Measurements from ENCODE around the gene ZP1. TPM values are rescaled to one million over a fixed set of nuclear protein-coding genes. Genes with fewer than 3 reads are reported as not detected.
"Not testable (repeated sequence)": the region's sequence is repeated elsewhere in the genome, so short reads cannot be mapped to it uniquely, and the experiment has no call there.

ZP1 gene, protein sequence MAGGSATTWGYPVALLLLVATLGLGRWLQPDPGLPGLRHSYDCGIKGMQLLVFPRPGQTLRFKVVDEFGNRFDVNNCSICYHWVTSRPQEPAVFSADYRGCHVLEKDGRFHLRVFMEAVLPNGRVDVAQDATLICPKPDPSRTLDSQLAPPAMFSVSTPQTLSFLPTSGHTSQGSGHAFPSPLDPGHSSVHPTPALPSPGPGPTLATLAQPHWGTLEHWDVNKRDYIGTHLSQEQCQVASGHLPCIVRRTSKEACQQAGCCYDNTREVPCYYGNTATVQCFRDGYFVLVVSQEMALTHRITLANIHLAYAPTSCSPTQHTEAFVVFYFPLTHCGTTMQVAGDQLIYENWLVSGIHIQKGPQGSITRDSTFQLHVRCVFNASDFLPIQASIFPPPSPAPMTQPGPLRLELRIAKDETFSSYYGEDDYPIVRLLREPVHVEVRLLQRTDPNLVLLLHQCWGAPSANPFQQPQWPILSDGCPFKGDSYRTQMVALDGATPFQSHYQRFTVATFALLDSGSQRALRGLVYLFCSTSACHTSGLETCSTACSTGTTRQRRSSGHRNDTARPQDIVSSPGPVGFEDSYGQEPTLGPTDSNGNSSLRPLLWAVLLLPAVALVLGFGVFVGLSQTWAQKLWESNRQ
- total RNA-seq (not detected), polyA plus RNA-seq (0.35 TPM)

DNA sequence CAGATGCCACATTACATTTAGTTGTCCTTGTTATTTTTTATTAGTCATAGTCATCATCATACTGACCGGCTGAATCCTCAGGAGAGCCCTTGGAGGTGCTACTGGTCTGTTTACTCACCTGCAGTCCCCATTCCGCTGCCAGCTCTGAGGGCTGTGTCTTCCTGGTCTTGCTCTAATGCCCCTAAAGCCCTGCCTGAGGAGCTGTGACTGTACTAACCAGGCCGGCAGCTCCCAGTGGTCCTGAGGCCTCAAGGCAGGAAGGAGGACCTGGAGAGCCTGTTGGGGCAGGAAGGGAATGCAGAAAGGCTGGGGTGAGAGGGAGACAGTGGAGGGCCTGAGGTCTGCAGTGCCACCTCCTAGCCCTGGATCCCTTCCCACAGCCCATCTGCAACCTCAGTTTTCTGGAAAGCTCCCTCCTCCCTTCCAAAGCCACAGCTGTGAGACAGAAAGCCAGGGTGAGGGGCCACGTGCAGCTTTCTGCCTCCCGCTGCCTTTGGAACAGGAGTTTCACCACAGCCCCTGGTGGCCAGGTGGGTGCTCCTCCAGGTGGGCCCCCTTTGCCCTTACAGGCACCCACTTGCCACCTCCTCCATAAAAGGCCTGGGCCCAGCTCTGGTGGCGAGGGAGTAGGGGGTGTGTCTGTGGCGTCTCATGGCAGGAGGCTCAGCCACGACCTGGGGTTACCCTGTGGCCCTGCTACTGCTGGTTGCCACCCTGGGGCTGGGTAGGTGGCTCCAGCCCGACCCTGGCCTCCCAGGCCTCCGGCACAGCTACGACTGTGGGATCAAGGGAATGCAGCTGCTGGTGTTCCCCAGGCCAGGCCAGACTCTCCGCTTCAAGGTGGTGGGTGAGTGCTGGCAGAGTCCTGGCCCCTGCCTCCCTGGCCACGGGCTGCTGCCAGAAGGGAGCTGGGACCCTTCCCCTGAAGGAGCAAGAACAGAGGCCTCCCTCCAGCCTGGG lies at the start of gene ZP1:
TSS of gene ZP1 (plus strand) at position 632 of the 960 bp plus-strand sequence. CDS start at position 652, 20 bp downstream.
- DNase-seq (ENCODE audit: extremely low spot score): no peak
- H3K4me1 ChIP-seq (ENCODE audit: insufficient read depth): no peaks in the 10 kb centered on the region
- 63% methylated on average over 13 of the region's 13 CpGs for WGBS
- H3K27ac ChIP-seq (ENCODE audit: low read depth): no peak within 1 kb of the TSS
- no peak within 1 kb of the TSS for H3K4me3 ChIP-seq (ENCODE audit: low read depth, low read length)
- no peaks in the 10 kb centered on the region for H3K36me3 ChIP-seq (ENCODE audit: insufficient read depth)

DNA sequence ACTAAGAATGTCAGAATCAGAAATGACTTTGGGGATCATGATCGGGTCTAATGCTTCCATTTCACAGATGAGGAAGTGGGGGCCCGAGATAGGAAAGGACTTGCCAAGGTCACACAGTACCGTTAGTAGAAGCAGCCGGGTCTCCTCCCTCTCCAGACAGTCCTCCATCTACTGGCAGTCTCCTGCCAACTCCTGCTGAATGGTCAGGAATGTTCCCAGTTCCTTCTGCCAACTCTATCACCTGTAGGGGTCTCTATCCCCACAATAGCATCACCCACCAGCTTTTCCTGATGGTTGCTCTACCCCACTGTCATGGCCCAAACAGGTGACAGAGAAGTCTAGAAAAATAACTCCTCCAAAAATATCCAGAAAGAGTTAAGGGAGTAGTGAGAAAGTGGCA lies 49.3 kb upstream of the ZP1 start:
- DNase-seq (ENCODE audit: extremely low spot score): no peak
- Histone ChIP-seq H3K27ac (ENCODE audit: low read depth) (no peak overlapping the region), H3K4me1 (ENCODE audit: insufficient read depth) (no peaks in the 10 kb centered on the region), H3K4me3 (ENCODE audit: low read depth, low read length) (no peak overlapping the region), H3K36me3 (ENCODE audit: insufficient read depth) (no peaks in the 10 kb centered on the region)
- 79% methylated on average over 4 of the region's 4 CpGs for WGBS

DNA sequence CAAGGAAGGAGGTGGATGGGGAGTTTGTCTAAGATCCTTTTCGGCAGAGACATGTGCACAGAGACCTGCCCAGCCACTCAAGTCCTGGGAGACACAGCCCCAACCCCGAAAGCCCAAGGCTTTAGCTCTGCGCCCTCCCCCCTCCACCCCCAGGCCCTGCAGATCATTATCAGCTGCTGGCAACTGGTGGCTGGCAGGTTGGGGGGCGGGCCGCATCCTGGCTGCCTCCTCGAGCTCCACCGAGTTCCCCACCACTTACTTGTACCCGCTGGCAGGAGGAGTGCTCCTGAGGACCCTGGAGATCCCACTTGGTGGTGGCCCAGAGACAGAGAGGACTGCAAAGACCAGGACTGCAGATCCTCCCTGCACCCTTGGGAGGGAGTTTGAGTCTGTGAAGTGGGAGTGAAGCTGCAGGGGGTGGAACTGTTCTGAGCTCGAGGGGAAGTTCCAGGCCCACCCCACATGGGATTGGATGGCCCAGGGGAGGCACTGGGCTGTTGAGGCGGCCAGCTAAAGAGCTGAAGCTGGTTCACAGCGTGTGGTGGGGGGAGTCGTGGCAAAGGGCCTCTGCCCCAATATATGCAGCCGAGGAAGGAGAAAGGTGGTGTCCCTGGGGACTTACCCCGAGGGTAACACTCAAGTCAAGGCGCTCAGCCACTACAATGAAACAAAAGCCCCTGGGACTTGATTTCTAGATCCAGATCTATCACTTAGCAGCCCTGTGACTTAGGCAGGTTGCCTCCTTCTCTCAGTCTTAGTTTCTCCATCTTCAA lies 45.3 kb upstream of the ZP1 start:
- no peak for DNase-seq (ENCODE audit: extremely low spot score)
- no peak overlapping the region for H3K4me3 ChIP-seq (ENCODE audit: low read depth, low read length)
- no peaks in the 10 kb centered on the region for H3K36me3 ChIP-seq (ENCODE audit: insufficient read depth)
- WGBS: 61% methylated on average over 15 of the region's 15 CpGs
- H3K4me1 ChIP-seq (ENCODE audit: insufficient read depth): no peaks in the 10 kb centered on the region
- no peak overlapping the region for H3K27ac ChIP-seq (ENCODE audit: low read depth)

DNA sequence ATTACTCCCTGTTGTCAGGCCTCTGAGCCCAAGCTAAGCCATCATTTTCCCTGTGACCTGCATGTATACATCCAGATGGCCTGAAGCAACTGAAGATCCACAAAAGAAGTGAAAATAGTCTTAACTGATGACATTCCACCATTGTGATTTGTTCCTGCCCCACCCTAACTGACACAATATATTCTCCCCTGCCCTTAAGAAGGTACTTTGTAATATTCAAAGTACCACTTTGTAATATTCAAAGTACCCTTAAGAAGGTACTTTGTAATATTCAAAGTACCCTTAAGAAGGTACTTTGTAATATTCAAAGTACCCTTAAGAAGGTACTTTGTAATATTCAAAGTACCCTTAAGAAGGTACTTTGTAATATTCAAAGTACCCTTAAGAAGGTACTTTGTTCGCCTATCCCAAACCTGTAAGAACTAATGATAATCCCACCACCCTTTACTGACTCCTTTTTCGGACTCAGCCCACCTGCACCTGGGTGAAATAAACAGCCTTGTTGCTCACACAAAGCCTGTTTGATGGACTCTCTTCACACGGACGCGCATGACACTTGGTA lies 43.5 kb upstream of the ZP1 start:
- H3K4me1 ChIP-seq (ENCODE audit: insufficient read depth); H3K36me3 ChIP-seq (ENCODE audit: insufficient read depth); H3K4me3 ChIP-seq (ENCODE audit: low read depth, low read length); H3K27ac ChIP-seq (ENCODE audit: low read depth); DNase-seq (ENCODE audit: extremely low spot score): not testable (repeated sequence)
- WGBS: 92% methylated on average over 5 of the region's 5 CpGs

DNA sequence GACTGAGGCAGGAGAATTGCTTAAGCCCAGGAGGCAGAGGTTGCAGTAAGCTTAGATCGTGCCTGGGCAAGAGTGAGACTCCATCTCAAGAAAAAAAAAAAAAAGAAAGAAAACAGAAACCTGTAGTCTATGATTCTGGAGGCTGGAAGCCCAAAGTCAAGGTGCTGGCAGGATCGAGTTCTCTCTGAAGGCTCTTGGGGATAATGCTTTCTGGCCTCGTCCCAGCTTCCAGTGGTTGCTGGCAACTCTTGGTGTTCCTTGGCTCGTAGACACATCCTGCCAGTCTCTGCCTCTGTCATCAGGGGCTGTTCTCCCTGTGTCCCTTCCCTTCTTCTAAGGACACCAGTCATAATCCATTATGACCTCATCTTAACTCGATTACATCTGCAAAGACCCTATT lies 42.2 kb upstream of the ZP1 start:
- no peak for DNase-seq (ENCODE audit: extremely low spot score)
- no peak overlapping the region for H3K4me3 ChIP-seq (ENCODE audit: low read depth, low read length)
- no peaks in the 10 kb centered on the region for H3K36me3 ChIP-seq (ENCODE audit: insufficient read depth)
- H3K27ac ChIP-seq (ENCODE audit: low read depth): no peak overlapping the region
- 80% methylated on average over 5 of the region's 5 CpGs for WGBS
- H3K4me1 ChIP-seq (ENCODE audit: insufficient read depth): no peaks in the 10 kb centered on the region

DNA sequence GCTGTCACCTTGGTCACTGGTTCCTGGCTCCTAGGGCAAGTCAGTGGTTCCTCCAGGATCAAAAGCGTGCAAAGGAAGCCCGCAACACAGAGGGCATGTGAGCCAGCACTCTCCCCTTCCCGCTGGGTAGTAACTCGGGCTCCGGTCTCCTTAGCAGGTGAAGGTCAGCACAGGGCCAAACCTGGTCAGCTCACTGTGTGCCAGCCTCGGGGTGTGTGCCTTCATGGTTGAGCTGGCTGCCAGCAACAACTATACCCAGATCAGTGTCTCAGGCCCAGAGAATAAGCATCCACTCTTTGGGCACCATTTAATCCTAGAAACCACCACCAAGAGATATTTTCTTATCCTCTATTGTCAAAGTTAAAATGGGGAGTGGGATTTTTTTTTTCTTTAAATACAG lies 41.6 kb upstream of the ZP1 start:
- no peak for DNase-seq (ENCODE audit: extremely low spot score)
- no peaks in the 10 kb centered on the region for H3K4me1 ChIP-seq (ENCODE audit: insufficient read depth)
- no peak overlapping the region for H3K27ac ChIP-seq (ENCODE audit: low read depth)
- no peak overlapping the region for H3K4me3 ChIP-seq (ENCODE audit: low read depth, low read length)
- H3K36me3 ChIP-seq (ENCODE audit: insufficient read depth): no peaks in the 10 kb centered on the region
- 68% methylated on average over 6 of the region's 6 CpGs for WGBS

DNA sequence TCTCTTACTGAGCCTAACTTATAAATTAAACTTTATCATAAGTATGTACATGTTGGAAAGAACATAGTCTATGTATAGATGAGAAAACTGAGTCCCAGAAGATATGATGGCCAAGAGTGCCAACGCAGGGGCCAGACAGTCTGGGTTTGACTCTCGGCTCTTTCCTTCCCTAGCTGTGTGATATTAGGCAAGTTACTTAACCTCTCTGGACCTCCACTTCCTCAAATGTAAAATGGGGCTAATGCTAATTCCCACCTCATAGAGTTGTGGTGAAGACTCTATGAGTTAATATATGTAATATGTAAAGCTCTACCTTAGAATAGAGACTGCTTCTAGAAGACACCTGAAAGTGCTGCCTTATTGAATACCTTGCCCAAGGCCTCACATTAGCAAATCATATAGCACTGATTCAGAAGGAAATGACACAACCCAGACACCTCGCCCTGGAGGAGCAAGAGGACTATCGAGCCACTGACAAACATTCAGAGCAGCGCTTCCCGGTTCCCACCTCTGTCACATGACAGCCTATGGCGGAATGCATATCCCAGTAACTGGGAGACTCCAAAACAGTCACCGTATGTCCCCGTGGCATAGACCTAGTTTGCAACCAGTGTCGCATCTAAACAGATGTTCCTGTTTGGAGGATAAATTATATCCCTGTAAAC lies 36.7 kb upstream of the ZP1 start:
- Histone ChIP-seq H3K4me1 (ENCODE audit: insufficient read depth) (no peaks in the 10 kb centered on the region), H3K36me3 (ENCODE audit: insufficient read depth) (no peaks in the 10 kb centered on the region), H3K27ac (ENCODE audit: low read depth) (no peak overlapping the region), H3K4me3 (ENCODE audit: low read depth, low read length) (no peak overlapping the region)
- DNase-seq (ENCODE audit: extremely low spot score): no peak
- WGBS: 38% methylated on average over 10 of the region's 10 CpGs

DNA sequence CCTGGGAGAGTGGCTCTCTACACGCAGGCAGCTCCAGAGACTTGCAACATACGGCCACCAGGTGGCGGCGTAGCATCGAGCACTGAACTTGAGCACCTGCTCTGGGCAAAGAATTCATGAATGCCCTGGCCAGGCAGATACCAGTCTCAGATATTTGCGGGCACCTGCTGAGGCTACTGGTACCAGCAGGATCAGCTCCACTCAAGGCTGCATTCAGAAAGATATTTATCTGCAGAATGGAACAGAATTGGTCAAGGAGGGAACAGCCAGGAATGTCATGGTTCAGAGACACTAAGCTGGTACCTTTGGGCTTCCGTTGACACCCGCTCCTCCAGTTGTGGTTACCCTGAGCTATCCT lies 36.2 kb upstream of the ZP1 start:
- no peak for DNase-seq (ENCODE audit: extremely low spot score)
- Histone ChIP-seq H3K4me3 (ENCODE audit: low read depth, low read length) (no peak overlapping the region), H3K27ac (ENCODE audit: low read depth) (no peak overlapping the region), H3K36me3 (ENCODE audit: insufficient read depth) (no peaks in the 10 kb centered on the region), H3K4me1 (ENCODE audit: insufficient read depth) (no peaks in the 10 kb centered on the region)
- 20% methylated on average over 8 of the region's 8 CpGs for WGBS

DNA sequence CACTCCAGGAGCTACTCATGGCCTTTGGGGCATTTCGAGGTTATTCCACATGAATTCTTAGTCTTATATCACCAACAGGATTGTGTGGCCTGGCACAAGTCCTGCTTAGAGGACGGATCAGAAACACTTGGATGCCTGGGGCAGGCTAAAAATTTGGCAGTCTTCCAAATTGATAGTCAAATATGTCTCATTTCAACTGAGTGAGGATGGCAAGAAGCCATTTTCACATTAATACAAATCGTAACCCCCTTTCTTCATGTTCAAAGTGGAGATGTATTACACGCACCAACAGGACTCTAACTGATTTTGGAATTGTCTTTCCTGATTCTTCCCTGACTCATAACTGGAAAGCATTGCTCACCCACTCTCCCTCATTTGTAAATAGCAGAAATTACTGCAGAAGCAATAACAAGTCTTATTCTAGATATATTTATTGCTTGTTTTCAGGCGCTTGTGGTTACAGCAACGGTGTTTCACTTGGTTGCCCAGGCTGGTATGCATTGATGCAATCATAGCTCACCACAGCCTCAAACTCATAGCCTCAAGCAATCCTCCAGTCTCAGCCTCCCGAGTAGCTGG lies 35.8 kb upstream of the ZP1 start:
- DNase-seq (ENCODE audit: extremely low spot score): no peak
- Histone ChIP-seq H3K36me3 (ENCODE audit: insufficient read depth) (no peaks in the 10 kb centered on the region), H3K4me1 (ENCODE audit: insufficient read depth) (no peaks in the 10 kb centered on the region), H3K4me3 (ENCODE audit: low read depth, low read length) (no peak overlapping the region), H3K27ac (ENCODE audit: low read depth) (no peak overlapping the region)
- 54% methylated on average over 7 of the region's 7 CpGs for WGBS

DNA sequence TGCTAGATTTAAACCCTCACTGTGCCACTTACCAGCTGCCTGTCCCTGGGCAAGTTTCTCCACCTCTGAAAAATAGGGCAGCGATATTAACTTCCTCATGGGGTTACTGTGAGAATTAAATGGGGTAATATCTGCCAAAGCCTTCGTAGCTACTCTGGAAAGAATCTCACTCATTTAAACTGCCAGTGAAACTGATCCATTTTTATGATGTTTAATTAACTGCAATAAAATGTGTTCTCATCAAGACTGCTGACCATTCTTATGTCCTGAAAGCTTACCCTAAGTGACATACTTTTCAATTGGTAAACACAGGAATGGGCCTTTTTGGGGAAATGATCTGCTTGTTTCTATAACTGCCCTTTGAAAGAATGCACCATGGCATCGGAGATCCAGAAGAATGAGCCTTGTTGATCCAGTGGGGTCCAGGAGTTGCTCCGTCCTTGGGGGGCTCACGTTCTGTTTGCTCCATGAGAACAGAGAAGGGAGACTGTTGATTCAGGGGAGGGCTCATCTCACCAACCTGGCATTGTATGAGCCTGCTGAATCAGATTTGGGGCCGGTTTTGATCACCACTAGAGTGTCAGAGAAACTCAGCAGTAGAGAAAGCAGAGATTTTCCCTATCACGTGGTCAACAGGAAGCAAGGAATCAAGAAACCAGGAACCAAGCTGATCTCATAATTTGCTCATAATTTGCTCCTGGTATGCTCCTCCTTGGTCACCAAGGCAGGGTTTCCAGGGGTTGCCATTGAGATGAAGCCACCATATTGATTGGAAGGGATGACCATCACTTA lies 32.4 kb upstream of the ZP1 start:
- H3K36me3 ChIP-seq (ENCODE audit: insufficient read depth): no peaks in the 10 kb centered on the region
- 48% methylated on average over 7 of the region's 7 CpGs for WGBS
- no peak overlapping the region for H3K4me3 ChIP-seq (ENCODE audit: low read depth, low read length)
- H3K4me1 ChIP-seq (ENCODE audit: insufficient read depth): no peaks in the 10 kb centered on the region
- no peak for DNase-seq (ENCODE audit: extremely low spot score)
- H3K27ac ChIP-seq (ENCODE audit: low read depth): no peak overlapping the region

DNA sequence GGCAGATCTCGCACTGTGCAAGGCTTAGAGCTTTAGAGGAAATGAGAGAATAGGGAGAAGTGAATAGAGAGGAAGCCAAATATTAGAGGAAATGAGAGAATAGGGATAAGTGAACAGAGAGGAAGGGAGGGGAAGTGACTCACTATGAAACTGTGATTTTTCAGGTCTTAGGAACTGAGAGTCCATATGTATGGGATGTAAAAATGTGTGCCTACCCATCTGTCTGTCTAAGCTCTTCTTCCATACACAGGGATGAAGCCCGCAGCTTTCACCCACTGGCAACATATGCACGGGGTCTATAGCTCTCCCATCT lies 31.9 kb upstream of the ZP1 start:
- no peaks in the 10 kb centered on the region for H3K36me3 ChIP-seq (ENCODE audit: insufficient read depth)
- no peaks in the 10 kb centered on the region for H3K4me1 ChIP-seq (ENCODE audit: insufficient read depth)
- WGBS: 77% methylated on average over 3 of the region's 3 CpGs
- no peak for DNase-seq (ENCODE audit: extremely low spot score)
- no peak overlapping the region for H3K4me3 ChIP-seq (ENCODE audit: low read depth, low read length)
- no peak overlapping the region for H3K27ac ChIP-seq (ENCODE audit: low read depth)

Measured in urinary bladder (tissue), 4 donors.